Testis (tissue), 2 donors: ENCODE measurements around the gene TACC2.

ENCODE experiments used
- CTCF ChIP-seq, 3 experiments: fragments of 450-650 bp in 2 of 3; fragments of 200-600 bp in 1 of 3; sonication (generic) in 1 of 3; IDR thresholded peaks; one replicate each; pipeline ENCODE4 v1.5.1; 2016 to 2019; ENCODE audit warnings: antibody characterized with exemption in 3 of 3, mild to moderate bottlenecking in 2 of 3, moderate library complexity in 1 of 3
- POLR2A ChIP-seq: fragments of 450-650 bp; IDR thresholded peaks from one replicate; pipeline ENCODE4 v1.6.1; 2017; ENCODE audit warnings: antibody characterized with exemption, mild to moderate bottlenecking, moderate library complexity

- TF ChIP-seq CTCF (IDR thresholded peaks at IDR 0.05) (no peak), POLR2A (no peak)
Observed at GRCh38 chr10:122190176-122190943, 201.4 kb downstream of the TACC2 start.
